Measurements from ENCODE around the gene ZC3H4. TPM values are rescaled to one million over a fixed set of nuclear protein-coding genes. Genes with fewer than 3 reads are reported as not detected.

ZC3H4 gene
- total and polyA plus RNA-seq, 9 of the 15 experiments (the other 6 are each of a cell fraction or from before 2014, with no cell fraction given), result 2.2 to 75.6 (median 18.3) TPM

DNA sequence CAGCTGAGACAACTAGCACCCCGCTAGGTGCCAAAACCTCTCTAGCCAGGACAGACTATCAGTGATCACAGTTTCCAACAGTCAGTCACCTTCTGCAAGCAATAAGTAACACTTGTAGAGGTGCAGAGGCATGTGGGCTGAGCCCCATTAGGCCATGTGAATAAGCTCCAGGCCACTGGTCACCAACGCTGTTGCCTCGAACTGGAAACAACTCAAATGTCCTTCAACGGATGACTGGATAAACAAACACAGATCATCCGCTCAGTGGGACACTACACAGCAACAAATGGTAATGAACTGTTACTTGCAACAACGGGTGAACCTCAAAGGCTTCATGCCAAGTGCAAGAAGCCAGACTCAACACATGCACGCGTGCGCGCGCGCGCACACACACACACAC, 37.6 kb downstream of the ZC3H4 start (continued):
- TF ChIP-seq, protein P1, sequence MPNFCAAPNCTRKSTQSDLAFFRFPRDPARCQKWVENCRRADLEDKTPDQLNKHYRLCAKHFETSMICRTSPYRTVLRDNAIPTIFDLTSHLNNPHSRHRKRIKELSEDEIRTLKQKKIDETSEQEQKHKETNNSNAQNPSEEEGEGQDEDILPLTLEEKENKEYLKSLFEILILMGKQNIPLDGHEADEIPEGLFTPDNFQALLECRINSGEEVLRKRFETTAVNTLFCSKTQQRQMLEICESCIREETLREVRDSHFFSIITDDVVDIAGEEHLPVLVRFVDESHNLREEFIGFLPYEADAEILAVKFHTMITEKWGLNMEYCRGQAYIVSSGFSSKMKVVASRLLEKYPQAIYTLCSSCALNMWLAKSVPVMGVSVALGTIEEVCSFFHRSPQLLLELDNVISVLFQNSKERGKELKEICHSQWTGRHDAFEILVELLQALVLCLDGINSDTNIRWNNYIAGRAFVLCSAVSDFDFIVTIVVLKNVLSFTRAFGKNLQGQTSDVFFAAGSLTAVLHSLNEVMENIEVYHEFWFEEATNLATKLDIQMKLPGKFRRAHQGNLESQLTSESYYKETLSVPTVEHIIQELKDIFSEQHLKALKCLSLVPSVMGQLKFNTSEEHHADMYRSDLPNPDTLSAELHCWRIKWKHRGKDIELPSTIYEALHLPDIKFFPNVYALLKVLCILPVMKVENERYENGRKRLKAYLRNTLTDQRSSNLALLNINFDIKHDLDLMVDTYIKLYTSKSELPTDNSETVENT (CRISPR knock-in tag; IDR thresholded peaks at IDR 0.05), result no peak
- TF ChIP-seq IFI16 (CRISPR knock-in tag; IDR thresholded peaks at IDR 0.05) (no peak), BMI1 (IDR thresholded peaks at IDR 0.05; ENCODE audit: low read length) (no peak)
- TF ChIP-seq, protein P2, sequence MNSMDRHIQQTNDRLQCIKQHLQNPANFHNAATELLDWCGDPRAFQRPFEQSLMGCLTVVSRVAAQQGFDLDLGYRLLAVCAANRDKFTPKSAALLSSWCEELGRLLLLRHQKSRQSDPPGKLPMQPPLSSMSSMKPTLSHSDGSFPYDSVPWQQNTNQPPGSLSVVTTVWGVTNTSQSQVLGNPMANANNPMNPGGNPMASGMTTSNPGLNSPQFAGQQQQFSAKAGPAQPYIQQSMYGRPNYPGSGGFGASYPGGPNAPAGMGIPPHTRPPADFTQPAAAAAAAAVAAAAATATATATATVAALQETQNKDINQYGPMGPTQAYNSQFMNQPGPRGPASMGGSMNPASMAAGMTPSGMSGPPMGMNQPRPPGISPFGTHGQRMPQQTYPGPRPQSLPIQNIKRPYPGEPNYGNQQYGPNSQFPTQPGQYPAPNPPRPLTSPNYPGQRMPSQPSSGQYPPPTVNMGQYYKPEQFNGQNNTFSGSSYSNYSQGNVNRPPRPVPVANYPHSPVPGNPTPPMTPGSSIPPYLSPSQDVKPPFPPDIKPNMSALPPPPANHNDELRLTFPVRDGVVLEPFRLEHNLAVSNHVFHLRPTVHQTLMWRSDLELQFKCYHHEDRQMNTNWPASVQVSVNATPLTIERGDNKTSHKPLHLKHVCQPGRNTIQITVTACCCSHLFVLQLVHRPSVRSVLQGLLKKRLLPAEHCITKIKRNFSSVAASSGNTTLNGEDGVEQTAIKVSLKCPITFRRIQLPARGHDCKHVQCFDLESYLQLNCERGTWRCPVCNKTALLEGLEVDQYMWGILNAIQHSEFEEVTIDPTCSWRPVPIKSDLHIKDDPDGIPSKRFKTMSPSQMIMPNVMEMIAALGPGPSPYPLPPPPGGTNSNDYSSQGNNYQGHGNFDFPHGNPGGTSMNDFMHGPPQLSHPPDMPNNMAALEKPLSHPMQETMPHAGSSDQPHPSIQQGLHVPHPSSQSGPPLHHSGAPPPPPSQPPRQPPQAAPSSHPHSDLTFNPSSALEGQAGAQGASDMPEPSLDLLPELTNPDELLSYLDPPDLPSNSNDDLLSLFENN (IDR thresholded peaks at IDR 0.05; ENCODE audit: low read depth in 2 of 2, low read length in 2 of 2), result no peak
